ENCODE measurements around the gene MPRIP. TPM values are rescaled to one million over a fixed set of nuclear protein-coding genes. Genes with fewer than 3 reads are reported as not detected.
A peak's percentile ranks its signal among the peaks of the same experiment; 100 is the strongest.
"Not testable (repeated sequence)": the region's sequence is repeated elsewhere in the genome, so short reads cannot be mapped to it uniquely, and the experiment has no call there.

The MPRIP gene
- total and polyA plus RNA-seq, 12 donors, result 88.5 to 234 (median 175) TPM

DNA sequence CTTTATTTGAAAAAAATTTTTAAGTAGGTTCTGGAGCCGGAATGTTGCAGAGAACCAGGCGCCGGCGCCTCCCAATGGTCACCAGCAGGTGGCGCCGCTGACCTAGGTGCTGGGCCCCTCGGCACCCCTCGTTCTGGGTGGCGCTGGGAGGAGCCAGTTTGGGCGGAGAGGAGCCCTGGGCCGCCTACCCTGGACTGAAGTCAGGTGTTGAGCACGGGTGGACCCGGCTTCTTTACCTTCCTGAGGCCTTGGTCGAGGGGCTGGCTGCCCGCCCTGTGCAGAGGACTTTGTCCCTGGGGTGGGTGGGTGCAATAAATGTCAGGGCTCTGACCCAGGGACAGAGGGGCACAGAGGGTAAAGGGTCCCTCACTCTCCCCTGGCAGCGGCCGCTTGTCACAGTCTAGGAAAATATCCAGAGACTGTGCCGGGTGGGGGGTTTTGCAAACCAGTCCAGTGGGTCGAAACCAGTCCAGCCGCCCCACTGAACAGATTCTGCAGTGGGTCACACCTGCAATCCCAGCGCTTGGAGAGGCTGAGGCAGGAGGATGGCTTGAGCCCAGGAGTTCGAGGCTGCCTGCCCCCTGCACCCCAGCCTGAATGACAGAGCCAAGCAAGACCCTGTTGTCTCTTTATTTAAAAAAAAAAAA is 40.3 kb upstream of the MPRIP start:
- Histone ChIP-seq H3K27ac (no peak overlapping the region), H3K9me3 (replicated peaks in 1 of 3) (no peaks in the 10 kb centered on the region), H3K27me3 (no peaks in the 10 kb centered on the region), H3K4me1 (replicated peaks in 1 of 2) (peaks cover 0 to 4% of the 10 kb centered on the region in 2 donors), H3K4me3 (no peak overlapping the region), H3K36me3 (replicated peaks in 1 of 2) (no peaks in the 10 kb centered on the region)
- peak; percentile 65 to 83 (median 80) for DNase-seq
- intact Hi-C loops (cut with DNase I), result loop anchor here (10.0 kb wide), 3 partner anchors 143 to 303 kb away; partner anchors contain the start of gene NT5M (in 1 of the 2)
- WGBS, 4 donors, result 23 to 67% (median 25%) methylated on average over 5 to 22 of the region's 22 CpGs
- TF ChIP-seq, protein P1, sequence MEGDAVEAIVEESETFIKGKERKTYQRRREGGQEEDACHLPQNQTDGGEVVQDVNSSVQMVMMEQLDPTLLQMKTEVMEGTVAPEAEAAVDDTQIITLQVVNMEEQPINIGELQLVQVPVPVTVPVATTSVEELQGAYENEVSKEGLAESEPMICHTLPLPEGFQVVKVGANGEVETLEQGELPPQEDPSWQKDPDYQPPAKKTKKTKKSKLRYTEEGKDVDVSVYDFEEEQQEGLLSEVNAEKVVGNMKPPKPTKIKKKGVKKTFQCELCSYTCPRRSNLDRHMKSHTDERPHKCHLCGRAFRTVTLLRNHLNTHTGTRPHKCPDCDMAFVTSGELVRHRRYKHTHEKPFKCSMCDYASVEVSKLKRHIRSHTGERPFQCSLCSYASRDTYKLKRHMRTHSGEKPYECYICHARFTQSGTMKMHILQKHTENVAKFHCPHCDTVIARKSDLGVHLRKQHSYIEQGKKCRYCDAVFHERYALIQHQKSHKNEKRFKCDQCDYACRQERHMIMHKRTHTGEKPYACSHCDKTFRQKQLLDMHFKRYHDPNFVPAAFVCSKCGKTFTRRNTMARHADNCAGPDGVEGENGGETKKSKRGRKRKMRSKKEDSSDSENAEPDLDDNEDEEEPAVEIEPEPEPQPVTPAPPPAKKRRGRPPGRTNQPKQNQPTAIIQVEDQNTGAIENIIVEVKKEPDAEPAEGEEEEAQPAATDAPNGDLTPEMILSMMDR (IDR thresholded peaks at IDR 0.05), result peak; percentile 85 to 97 (median 92)
- TF ChIP-seq POLR2A (IDR thresholded peaks at IDR 0.05), result no peak

DNA sequence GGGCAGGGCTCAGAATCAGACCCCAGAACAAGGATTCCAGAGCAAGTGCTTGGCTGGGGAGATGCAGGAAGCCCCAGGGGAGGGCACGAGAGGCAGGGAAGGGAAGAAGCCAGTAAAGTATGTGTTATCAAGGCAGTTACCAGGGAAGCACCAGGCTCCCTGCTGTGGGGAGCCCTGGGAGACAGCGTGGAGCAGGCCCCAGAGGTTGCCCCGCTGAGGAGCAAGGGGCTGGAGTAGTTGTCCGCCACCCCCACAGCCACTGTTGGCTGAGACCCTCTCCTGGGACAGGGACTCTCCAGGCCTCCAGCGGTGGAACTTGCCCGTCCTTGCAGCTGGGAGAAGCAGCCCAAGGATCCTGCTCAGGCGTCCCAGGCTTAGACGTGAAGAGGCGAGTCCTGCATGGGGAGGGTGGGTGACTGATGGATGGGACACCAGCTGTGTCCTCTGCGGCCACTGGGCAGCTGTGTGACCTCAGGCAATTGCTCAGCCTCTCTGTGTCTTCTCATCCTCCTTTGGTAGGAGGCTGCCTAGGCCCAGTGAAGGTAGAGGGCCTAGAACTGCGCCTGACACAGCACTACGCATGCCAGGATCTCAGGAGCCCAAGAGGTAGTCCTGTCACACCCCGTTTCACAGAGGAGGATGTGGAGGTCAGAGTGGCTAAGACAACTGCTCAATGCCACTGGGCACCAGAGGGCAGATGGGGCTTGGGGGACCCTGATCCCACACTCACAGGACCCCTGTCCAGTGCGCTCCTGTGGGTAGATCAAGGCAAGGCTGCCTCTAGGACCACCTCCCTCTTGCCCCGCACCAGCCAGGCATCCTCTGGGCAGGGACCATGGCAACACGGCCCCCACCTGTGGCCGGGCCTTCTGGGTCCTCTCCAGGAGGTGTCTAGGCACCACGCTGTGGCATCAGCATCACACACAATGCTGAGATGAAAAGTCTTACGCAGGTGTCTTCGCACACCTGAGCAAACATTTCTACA is 39.2 kb upstream of the MPRIP start:
- H3K9me3 ChIP-seq (replicated peaks in 1 of 3); DNase-seq; H3K27me3 ChIP-seq: not testable (repeated sequence)

DNA sequence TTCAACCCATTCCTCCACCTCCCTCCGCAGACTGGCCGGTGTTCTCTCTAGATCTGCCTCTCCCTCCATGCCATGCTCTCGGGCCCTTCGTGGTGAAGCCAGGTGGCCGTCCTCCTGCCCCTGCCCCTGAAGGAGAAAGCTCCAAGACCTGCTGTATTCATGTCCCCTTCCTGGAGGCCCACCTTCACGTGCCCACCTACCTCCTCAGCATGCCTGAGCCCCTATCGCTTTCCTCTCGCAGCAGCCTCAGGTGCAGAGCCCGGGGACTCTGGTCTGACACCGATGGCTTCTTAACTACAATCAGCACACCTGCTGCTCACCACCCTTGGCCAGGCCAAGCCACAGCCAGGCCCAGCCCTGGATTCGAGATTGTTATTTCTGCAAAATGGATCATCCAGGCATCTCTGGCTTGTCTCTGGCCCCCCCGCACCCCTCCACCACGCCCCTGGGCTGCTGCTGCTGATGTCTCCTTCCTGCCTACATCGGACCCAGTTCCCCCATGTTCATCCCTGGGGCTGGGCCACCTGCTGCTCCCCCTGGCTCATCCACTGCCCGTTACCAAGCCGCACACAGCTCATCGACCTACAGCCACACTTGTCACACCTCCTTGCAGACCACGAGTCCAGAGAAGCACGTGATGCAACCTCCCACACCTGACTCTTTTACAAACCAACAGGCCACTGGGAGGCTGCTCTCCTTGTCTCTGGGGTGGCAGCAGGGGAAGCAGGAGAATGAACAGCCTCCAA is 37.8 kb upstream of the MPRIP start:
- H3K36me3 ChIP-seq (replicated peaks in 1 of 2), result no peaks in the 10 kb centered on the region
- no peak overlapping the region for H3K27ac ChIP-seq
- WGBS, 4 donors, result 80 to 88% (median 85%) methylated on average over 19 of the region's 19 CpGs
- H3K4me1 ChIP-seq (replicated peaks in 1 of 2), result peaks cover 0 to 4% of the 10 kb centered on the region in 2 donors
- no peaks in the 10 kb centered on the region for H3K27me3 ChIP-seq
- no peak for DNase-seq
- TF ChIP-seq, protein P1 (IDR thresholded peaks at IDR 0.05), result no peak
- TF ChIP-seq POLR2A (IDR thresholded peaks at IDR 0.05), result no peak
- no peak overlapping the region for H3K4me3 ChIP-seq
- intact Hi-C loops (cut with DNase I), result loop anchor here (10.0 kb wide), 3 partner anchors 140 to 300 kb away; partner anchors contain the start of gene NT5M (in 1 of the 2)
- H3K9me3 ChIP-seq (replicated peaks in 1 of 3), result no peaks in the 10 kb centered on the region

More for the DNA sequence above, 39.2 kb upstream of the MPRIP start:
- not testable (repeated sequence) for H3K4me3 ChIP-seq; H3K4me1 ChIP-seq (replicated peaks in 1 of 2); H3K36me3 ChIP-seq (replicated peaks in 1 of 2); H3K27ac ChIP-seq
- 77 to 95% (median 91%) methylated on average over 12 to 20 of the region's 20 CpGs for WGBS, 4 donors
- intact Hi-C loops (cut with DNase I), result loop anchor here (10.0 kb wide), 3 partner anchors 142 to 302 kb away; partner anchors contain the start of gene NT5M (in 1 of the 2)

DNA sequence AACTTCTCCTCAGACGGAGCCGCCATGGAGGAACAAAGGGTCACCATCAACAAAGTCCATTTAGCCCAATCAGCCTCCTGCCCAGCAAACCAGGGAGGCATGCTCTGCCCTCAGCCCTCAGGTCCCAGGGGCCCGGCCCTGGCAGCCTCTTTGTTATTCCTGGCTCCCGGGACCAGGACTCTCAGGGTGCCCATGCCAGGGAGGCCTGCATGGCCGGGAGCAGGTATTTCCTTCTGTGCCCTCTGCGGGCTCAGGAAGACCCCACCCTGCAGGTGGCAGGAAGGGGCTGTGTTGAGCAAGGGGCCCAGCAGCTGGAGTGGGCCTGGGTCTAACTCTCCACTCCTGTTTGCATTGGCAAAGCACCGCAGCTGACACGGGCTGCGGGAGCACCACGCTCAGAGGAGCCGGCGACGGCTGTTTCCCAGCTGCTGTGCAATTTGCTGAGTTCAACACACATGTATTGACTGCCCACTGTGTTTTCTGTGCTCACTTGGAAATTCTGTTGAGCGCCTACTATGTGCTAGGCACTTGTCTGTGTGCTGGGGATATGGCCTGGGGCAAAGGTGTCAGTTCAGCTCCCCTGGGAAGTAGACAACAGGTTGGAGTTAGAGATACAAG is 37.2 kb upstream of the MPRIP start:
- H3K4me1 ChIP-seq (replicated peaks in 1 of 2); H3K9me3 ChIP-seq (replicated peaks in 1 of 3); DNase-seq; H3K36me3 ChIP-seq (replicated peaks in 1 of 2); H3K27me3 ChIP-seq; H3K27ac ChIP-seq; H3K4me3 ChIP-seq: not testable (repeated sequence)
- 64 to 86% (median 75%) methylated on average over 1 to 13 of the region's 14 CpGs for WGBS, 4 donors
- intact Hi-C loops (cut with DNase I), result loop anchor here (10.0 kb wide), 3 partner anchors 140 to 300 kb away; partner anchors contain the start of gene NT5M (in 1 of the 2)

DNA sequence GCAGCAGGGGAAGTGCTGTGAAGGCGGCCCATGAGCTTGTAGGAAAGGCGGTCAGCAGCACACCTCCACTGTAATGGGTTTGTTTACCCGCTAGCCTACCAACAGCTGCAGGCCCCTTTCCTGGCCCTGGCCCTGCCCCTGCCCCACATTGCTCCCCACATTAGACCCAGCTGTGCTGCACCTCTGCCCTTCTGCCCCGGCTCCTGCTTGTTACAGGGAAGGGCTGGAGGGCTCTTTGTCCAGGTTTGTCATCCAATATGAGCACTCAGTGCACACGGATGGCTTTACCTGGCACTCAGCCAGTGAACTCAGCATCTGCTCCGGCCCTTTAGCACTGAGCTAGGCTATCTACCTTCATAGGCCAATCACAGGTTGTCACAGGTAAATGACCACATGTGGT is 34.4 kb upstream of the MPRIP start:
- not testable (repeated sequence) for H3K27me3 ChIP-seq; H3K4me3 ChIP-seq; H3K4me1 ChIP-seq (replicated peaks in 1 of 2); H3K9me3 ChIP-seq (replicated peaks in 1 of 3); H3K27ac ChIP-seq; H3K36me3 ChIP-seq (replicated peaks in 1 of 2)
- intact Hi-C loops (cut with DNase I), result loop anchor here (10.0 kb wide), 3 partner anchors 137 to 297 kb away; partner anchors contain the start of gene NT5M (in 1 of the 2)
- WGBS, 4 donors, result 65 to 100% (median 86%) methylated on average over 2 to 4 of the region's 6 CpGs
- peak in 1 of 7 donors; percentile 10 for DNase-seq

DNA sequence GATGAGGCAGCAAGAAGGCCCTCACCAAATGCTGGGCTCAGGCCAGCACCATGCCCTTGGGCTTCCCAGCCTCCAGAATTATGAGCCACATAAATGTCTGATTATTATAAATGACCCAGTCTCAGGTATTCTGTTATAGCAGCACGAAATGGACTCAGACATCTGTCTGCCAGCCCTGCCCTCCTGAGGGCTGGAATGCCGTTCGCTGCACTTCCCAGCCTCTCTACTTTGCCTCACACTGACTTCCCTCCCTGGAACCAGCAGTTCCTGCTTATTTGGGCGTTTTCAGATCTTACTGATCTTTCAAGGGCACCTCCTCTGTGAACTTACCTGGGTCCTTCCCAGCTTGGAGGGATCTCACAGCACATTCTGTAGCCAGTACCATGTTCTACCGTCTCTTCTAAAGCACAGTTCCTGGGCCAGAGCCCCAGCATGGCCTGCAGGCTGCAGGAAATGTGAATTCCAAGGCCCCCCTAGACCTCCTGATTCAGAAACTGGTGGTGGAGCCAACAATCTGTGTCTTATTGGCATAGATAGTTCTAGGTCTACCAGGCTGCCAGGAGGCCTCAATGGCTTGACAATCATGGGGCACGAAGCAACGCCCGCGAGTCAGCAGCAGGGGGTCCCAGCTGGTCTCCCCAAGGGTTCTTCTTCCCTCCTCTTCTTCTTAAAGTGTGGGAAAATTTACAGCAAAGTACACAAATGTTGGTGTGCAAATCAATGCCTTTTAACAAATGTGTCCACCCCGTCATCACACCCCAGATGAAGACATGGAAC is 33.4 kb upstream of the MPRIP start:
- not testable (repeated sequence) for H3K27ac ChIP-seq; H3K36me3 ChIP-seq (replicated peaks in 1 of 2); H3K9me3 ChIP-seq (replicated peaks in 1 of 3); H3K4me1 ChIP-seq (replicated peaks in 1 of 2); H3K4me3 ChIP-seq; DNase-seq; H3K27me3 ChIP-seq
- 83 to 85% (median 83%) methylated on average over 9 to 10 of the region's 10 CpGs for WGBS, 4 donors
- intact Hi-C loops (cut with DNase I), result loop anchor here (10.0 kb wide), 3 partner anchors 136 to 296 kb away; partner anchors contain the start of gene NT5M (in 1 of the 2)
